AG09319 (cell line): ENCODE data around the gene EDIL3.

Experiments
- DNase-seq: peaks from one replicate; pipeline ENCODE4 v3.0.0-alpha.2; 2010; ENCODE audit warnings: low read depth; ENCODE audit errors: extremely low read depth
- TF ChIP-seq, protein P1 (sequence below): IDR thresholded peaks from 2 replicates; pipeline ENCODE4 v1.5.1; 2011; ENCODE audit warnings: low read depth, mild to moderate bottlenecking, inconsistent platforms, low read length, moderate library complexity

EDIL3 gene

DNA sequence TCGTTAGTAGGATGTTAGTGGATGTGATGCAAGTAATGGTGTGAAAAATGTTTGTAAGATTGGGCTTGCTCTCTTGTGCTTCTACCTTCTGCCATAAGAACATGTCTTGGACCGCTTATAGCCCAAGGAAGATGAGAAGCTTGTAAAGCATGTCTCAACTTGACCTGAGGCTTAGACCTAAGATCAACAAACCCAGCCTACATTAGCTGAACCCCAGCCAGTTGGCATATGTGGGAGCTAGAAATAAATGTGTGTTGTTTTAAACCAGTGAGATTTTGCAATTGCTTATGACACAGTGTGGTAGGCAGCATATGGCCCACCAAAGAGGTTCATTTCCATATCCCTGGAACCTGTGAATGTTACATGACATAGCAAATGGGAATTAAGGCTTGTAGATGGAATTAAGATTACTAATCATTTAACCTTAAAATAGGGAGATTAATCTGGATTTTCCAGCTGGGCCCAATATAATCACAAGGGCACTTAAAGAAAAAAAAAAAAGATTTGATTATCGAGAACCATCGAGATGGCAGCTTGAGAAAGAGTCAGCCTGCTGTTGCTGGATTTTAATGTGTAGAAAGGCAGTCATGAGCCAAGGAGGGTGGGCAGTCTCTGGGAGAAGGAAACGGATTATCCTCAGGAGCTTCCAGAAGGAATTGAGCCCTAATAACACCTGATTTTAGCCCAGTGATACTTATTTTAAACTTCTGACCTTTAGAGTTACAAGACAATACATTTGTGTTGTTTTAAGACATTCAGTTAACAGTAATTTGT, 27.3 kb upstream of the EDIL3 start:
- TF ChIP-seq, protein P1, sequence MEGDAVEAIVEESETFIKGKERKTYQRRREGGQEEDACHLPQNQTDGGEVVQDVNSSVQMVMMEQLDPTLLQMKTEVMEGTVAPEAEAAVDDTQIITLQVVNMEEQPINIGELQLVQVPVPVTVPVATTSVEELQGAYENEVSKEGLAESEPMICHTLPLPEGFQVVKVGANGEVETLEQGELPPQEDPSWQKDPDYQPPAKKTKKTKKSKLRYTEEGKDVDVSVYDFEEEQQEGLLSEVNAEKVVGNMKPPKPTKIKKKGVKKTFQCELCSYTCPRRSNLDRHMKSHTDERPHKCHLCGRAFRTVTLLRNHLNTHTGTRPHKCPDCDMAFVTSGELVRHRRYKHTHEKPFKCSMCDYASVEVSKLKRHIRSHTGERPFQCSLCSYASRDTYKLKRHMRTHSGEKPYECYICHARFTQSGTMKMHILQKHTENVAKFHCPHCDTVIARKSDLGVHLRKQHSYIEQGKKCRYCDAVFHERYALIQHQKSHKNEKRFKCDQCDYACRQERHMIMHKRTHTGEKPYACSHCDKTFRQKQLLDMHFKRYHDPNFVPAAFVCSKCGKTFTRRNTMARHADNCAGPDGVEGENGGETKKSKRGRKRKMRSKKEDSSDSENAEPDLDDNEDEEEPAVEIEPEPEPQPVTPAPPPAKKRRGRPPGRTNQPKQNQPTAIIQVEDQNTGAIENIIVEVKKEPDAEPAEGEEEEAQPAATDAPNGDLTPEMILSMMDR: no peak

DNA sequence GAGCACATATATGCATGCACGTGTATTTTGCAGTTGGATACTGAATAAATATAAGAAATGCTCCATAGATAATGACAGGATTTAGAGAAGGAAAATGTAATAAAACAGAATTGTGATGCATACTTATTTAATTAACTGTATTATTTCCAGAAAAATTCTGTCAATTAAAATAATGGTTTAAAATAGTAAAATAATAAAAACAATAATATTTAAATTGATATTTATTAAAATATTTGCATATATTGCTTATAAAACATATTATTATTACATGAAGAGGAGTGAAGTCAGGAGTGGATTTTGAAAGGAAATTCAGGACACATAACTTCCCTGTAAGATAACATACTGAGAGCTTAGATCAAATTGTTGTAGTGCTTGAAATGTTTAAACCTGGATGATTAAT, 21.4 kb upstream of the EDIL3 start:
- TF ChIP-seq, protein P1: no peak
- DNase-seq: no peak

More for the DNA sequence above, 27.3 kb upstream of the EDIL3 start:
- no peak for DNase-seq

DNA sequence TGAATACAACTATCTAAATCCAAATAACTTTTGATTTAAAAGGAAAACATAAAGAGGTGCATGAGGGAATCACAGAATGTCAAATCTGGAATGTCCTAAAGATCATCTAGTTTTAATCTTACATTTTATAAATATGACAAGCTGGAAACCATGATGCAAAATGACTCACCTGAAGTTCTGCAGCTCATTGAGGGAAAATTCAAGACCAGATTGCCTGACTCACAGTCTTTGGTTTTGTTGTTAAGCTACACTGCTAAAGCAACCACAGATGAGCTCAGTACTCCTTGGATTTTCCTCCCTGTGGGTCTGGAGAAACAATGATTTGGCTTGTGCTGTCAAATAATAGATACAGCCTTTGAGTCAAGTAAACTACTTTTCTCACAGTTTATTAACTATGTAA, 19.1 kb upstream of the EDIL3 start:
- TF ChIP-seq, protein P1: no peak
- no peak for DNase-seq

DNA sequence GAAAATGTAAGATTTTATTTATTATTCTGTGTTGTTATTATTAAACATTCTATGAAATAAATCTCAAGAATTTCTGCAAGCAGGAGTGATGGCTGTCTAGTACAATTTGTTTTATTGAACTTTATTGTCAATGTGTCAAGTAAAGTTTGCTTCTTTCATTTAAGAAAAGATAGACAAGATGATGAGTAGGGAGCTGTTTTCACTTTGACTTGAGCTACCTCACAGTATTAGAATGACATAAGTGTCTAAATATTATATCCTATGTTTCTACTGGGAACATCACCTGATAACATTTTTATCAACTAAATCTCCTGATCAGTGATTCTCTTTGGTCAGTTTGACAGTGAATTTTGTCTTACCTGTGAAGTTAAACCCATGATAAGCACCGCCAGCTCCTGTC, 12.7 kb upstream of the EDIL3 start:
- DNase-seq: no peak
- TF ChIP-seq, protein P1: no peak

DNA sequence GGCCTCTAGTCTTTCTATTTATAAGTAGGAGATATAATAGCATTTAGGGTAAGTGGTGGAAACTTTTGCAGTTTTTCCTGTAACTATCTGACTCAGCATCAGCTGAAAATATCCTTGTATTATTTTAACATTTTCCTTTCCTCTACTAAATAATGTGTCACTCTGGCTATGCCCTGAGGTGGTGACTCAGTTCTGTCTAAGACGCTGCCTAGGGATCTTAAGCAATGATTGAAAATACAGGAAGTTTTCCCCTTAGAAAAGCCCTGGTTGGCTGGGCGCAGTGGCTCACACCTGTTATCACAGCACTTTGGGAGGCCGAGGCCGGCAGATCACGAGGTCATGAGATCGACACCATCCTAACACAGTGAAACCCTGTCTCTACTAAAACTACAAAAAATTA, 9.3 kb upstream of the EDIL3 start:
- no peak for DNase-seq
- TF ChIP-seq, protein P1: no peak

DNA sequence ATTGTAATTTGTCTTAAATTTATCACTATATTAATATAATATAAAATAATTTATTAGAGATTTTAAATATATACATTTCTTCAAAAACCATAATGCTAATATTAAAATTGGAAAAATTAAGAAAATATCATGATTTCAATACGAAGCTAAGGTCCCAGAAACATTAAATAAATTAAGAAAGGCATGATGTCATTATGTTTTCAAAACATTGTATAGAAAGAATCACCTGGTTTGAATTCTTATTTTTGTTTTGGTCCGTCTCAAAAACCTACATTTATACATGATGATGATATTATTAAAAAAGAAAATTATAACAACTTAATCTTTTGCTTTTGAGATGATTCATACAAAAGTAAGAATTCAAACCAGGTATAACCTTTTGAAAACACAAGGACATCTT, 8.2 kb upstream of the EDIL3 start:
- DNase-seq: no peak
- TF ChIP-seq, protein P1: no peak

DNA sequence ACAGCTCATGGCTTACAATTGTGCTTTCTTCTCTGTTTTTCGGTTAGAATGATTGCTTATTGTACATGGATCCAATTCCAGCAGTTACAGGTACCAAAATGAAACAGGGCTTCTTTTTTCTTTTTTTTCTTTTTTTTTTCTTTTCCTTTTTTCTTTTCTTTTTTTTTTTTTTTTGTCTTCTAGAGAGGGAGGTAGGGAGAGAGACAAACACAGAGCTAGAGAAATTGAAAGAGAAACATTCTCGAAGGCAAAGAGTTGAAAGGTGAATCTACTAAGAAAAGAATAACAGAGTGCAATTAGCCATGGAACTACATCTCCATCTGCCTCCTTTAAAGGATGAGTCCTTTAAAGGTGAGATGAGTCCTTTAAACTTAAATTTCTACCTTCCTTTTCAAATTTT, 1.0 kb upstream of the EDIL3 start:
- no peak for DNase-seq
- TF ChIP-seq, protein P1: no peak
